Hematopoietic multipotent progenitor cell treated with erythropoietin and hydrocortisone succinate and interleukin-3 and kit ligand, for 8 days (in vitro differentiated cells): ENCODE measurements around the gene BTBD2.
A peak's percentile ranks its signal among the peaks of the same experiment; 100 is the strongest.
"Not testable (repeated sequence)": the region's sequence is repeated elsewhere in the genome, so short reads cannot be mapped to it uniquely, and the experiment has no call there.

Source experiments
- DNase-seq: peaks from one replicate; pipeline ENCODE4 v3.0.0-alpha.2; 2015

The BTBD2 gene

DNA sequence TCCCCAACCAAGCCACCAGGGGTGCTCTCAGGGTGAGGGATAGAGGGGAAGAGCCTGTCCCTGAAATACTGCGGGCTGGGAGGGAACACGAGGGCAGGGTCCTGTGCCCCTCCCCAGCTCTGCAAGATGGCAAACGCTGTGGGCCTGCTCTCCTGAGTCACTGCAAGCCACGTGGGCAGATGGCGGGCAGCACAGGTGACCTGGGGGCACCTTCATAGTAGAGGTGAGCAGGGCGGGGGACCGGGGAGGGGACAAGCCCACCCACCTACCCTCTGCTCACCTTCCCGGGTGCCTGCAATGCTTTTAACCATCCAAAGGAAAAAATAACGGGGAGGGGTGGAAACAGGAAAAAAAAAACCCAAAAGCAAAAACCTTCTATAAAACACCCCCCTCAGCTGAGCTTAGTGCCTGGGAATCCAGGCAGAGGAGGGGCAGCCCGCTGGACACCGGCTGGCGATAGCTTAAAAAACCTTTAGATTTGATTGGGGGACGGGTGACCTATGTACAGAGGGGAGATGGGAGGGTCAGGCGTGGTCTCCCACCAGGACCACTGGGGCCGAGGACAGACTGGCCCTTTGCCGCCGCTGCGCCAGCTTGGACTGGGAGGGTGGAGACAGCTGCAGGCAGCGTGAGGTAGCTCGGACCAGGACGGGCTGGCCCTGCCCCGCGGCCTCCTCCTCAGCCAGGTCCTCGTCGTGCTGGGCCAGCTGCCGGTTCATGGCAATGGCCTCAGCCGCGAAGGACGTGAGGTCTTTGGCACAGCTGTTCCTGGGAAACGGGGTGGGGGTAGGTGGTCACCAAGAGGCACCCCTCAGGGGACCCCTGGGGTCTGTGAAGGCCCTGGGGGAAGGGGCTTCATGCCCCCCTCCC is 23.8 kb upstream of the BTBD2 start:
- DNase-seq = no peak

DNA sequence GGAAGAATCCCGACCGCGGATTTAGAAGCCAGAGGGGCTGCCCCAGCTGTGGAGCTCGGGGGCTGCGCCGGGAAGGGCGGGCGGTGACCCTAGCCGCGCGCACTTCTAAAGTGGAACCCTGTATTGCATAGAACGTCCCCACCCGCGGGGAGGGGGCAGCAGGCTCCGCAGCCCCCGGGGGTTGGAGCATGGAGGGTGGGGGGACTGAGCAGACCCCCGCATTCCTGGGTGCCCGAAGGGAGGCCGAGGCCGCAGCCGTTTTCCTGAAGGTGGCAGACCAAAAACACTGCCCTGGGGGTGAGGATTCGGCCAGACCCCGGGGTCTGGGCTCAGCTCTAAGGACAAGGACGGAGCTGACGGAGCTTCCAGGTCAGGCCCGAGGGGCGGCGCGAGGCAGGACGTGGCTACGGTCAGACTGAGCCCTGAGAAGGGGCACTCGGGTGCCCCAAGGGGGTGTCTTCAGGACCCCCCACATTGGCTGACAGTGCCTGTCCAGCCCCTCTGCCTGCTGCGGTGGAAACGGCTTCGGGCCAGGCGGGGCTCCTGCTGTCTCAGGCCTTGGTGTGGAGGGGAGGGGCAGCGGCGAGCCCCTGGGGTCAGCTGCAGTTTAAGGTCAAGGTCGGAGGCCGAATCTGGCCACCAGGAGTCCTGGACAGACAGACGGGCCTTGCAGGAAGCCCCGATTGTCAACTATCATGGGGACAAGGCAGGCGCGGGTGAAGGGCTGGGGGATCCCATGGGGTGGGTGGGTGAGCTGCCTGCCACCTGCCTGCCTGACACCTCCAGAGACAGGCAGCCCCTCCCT is 23.0 kb upstream of the BTBD2 start:
- no peak for DNase-seq

DNA sequence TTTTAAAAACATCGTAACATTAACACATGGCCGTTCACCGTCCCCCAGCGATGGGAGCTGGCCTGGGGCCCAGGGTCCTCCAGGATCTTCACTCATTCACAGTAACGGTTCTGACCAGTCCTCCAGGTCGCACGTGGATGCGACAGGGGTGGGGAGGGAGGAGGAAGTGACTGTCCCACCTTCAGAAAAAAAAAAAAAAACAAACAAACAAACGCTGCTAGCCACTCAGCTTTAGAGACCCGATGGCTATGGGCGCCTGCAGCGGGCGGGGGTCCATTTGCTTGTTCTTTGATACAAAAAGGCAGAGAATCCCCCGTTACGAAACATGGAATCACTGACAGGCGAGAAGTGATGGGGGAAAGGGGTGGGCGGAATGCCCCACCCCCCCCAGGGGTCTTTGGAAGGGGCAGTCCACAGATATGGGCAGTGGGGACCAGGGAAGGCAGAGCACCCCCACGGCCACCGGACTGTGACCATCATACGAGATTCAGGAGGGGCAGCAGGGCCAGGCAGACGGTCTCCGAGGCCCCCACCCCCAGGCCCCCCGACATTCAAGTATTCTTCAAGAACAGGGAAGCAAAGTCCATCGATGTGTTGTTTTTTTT is 22.2 kb upstream of the BTBD2 start:
- DNase-seq = no peak

DNA sequence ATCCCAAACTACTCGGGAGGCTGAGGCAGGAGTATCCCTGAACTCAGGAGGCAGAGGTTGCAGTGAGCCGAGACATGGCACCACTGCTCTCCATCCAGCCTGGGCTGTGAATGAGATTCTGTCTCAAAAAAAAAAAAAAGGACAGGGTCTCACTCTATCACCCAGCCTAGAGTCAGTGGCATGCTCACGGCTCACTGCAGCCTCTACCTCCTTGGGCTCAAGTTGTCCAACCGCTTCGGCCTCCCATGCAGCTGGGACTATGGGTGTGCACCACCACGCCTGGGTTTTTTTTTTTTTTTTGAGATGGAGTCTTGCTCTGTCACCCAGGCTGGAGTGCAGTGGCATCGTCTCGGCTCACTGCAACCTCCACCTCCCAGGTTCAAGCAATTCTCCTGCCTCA is 20.9 kb upstream of the BTBD2 start:
- DNase-seq = no peak

DNA sequence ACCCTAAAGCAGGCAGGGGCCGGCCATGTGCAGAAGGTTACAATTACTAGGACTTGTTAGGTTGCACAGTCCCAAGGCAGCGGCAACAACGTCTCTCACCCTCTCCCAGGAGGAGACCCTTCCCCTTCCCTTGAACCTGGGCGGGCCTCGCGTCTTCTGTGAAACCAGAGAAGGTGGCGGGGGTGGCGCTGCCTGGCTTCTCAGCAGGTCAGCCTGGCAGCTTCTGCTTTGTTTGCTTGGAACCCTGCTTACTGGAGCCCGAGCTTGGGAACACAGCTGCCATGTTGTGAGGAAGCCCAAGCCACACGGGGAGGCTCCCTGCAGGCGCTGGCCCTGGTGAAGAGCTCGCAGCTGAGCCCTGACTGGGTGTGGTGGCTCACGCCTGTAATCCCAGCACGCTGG is 20.1 kb upstream of the BTBD2 start:
- DNase-seq = no peak

DNA sequence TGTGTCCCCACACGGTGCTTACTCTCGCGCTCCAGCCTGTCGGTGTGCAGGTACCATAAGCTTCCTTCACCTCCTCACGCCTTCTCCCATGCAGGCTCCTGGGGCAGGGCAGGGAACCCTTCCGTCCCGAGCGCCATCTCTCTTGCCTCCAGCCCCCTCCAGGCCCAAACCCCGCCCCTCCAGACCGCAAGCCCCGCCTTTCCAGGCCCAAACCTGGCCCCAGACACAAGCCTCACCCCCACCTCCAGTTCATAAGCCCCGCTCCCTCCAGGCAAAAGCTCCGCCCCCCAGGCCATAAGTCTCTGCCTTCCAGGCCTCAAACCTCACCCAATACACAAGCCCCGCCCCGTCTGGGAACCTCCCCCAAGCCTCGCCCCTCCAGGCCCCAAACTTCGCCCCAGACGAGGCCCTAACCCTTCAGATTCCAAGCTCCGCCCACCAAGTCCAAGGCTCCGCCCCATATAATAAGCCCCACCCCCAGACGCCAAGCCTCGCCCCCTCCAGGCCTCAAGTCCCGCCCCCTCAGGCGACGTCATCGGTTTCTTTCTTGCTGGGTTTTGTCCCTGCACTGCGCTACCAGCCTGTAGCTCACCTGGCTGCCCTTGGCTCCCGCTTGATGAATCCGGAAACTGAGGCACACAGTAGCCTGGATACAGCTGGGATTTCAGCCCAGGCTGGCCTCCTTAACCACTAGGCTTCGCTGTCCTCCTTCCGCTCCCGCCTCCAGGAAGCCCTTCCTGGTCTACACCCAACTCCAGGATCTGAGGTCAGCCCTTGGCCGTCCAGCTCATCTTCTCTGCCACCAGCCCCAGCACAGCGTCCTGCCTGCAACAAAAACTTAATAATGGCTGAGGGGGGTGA is 19.4 kb upstream of the BTBD2 start:
- peak; percentile 81 for DNase-seq

DNA sequence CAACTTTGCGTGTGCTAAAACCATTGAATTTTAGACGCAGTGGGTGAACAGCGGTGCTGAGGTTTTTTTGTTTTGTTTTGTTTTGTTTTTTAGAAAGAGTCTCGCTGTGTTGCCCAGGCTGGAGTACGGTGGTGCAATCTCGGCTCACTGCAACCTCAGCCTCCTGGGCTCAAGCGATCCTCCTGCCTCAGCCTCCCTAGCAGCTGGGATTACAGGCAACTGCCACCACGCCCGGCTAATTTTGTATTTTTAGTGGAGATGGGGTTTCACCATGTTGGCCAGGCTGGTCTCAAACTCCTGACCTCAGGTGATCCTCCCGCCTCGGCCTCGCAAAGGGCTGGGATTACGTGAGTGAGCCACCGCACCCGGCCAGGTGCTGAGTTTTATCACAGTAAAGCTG is 18.7 kb upstream of the BTBD2 start:
- not testable (repeated sequence) for DNase-seq

DNA sequence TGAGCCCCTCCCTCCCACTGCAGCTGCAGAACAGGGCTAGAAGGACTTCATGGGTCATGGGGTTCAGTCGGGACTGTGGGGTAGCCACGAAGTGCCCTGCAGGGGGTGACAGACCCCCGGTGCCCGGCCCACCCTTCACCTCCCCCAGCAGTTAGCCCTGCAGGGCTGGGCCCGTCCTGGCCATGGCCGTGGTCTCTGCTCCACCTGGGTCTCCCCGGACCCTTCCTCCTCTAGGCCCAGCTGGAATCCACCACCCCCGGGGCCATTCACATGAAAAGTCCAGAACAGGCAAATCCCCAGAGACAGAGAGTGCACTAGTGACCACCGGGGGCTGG is 18.3 kb upstream of the BTBD2 start:
- DNase-seq = no peak

DNA sequence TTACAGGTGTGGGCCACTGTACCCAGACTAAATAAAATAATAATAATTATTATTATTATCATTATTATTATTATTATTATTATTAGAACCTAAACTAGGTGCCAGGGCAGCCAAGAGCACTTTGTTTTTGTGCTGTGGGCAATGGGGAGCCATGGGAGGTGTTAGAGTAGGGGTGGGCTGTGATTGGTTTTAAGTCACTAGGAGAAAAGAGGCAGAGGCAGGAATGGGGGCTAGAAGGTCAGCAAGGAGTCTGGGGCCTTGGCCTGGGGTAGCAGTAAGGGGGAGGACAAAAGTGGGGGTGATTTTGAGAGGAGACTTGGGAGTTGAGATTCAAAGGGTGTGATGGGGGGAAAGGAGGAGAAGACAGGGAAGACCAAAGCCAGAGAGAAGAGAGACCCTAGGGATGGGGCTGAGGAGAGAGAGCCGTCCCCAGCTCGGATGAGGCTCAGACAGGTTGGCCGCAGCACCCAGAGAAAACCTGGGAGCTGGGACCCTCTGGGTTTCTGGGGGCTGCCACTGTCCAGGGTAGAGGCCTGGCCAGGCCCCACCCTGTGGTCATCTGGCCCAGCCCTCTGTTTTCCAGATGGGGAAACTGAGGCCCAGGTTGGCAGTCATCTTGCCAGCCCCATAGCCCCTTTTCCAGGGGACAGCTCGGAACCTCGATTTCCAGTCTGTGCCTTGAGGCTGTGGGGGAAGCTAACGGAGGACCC is 17.8 kb upstream of the BTBD2 start:
- DNase-seq = no peak

DNA sequence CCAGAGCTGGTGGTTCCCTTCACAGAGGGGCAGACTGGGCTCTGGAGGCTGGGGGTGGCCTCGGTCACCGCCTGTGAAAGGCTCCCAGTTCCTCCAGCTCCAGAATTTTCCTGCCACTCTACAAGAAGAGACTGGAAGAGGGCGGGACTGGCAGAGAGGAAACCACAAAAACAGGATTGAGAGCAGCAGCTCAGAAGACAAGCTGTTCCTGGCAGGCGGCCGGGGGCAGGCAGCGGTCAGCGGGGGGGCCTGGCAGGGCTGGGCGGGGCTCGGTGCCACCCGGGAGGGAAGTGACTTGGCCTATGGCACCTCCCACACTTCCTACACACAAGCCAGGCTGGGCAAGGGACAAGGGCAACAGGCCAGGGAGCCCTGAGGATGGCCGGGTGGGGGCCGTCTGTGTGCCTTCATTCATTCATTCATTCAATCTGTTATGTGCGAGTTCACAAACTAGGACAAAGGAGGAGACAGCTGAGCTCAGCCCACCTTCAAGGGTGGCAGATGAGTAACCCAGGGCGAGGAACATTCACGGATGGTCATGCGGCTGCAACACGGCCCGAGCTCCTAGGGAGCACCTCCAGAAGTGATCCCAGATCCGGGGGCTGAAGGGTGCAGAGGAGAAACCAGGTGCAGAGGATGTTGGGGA is 16.9 kb upstream of the BTBD2 start:
- DNase-seq = peak; percentile 80

DNA sequence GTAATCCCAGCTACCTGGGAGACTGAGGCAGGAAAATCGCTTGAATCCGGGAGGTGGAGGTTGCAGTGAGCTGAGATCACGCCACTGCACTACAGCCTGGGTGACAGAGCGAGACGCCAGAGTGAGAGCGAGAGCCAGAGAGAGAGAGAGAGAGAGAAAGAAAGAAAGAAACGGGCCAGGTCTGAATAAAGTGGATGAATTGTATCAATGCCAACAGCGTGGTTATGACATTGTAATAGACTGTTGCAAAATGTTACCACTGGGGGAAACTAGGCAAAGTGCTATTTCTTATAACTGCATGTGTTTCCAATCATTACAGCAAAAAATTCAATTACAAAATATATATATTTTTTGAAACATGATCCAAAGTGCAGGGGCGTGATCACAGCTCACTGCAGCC is 11.8 kb upstream of the BTBD2 start:
- DNase-seq = no peak

DNA sequence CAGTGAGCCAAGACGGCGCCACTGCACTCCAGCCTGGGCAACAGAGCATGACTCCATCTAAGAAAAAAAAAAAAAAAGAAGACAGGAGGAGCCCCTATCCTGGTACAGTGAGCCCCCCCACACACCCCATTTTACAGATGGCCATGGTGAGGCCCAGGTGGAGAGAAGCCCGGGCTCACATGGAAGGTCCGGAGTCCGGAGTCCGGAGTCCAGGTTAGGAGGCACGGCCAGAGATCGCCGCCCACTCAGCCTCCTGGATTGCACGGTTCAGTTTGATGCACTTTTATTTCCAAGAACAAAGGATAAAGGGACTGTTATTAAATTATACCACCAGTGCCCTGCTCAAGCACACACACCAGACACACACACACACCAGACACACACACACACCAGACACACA is 11.3 kb upstream of the BTBD2 start:
- DNase-seq = no peak

DNA sequence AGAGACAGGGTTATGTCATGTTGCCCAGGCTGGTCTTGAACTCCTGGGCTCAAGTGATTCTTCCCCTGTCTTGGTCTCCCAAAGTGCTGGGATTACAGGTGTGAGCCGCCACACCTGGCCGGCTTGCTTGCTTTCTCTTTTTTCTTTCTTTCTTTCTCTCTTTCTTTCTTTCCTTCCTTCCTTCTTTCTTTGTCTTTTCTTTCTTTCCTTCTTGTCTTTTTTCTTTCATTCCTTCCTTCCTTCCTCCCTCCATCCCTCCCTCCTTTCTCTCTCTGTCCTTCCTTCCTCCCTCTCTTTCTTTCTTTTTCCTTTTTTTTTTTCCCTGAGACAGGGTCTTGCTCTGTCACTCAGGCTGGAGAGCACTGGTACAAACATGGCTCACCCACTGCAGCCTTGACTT is 6.8 kb upstream of the BTBD2 start:
- no peak for DNase-seq

DNA sequence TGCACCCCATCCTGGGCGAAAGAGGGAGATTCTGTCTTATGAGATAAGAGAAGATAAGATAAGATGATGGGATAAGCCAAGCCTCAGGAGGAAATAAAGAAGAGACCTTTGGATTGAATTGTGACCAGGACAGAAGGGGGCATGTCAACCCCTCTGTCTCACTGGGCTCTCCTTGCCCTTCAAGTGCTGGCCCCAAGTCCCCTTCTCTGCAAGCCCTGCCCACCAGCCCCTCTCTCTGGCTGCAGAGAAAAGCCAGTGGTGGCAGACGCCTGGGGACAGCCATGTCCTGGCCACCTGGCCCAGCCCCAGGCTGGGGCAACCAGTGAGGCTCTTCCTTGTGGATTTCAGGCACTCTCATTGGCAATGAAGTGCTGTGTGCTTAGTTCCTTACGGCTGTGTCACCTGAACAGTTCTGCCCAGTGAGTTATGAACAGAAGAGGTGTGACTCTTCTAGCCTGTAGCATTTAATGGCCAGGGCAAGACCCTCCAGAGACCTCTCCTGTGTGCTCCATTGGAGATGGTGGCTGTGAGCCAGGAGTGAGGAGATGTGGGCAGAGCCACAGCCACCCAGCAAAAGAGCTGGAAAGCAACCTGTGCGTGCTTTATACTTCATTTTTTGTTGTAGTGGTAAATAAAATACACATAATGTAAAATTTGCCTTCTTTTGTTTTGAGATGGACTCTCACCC is 6.1 kb upstream of the BTBD2 start:
- DNase-seq = no peak

DNA sequence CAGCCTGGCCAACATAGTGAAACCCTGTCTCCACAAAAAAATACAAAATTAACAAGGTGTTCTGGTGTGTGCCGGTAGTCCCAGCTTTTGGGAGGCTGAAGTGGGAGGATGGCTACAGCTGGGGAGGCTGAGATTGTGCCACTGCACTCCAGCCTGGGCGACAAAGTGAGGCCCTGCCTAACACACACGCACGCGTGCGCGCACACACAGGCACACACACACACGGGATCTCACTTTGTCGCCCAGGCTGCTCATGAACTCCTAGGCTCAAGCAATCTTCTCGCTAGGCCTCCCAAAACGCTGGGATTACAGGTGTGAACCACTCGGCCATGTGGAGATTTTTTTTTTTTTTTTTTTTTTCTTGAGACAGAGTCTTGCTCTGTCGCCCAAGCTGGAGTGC is 3.2 kb upstream of the BTBD2 start:
- DNase-seq = no peak

DNA sequence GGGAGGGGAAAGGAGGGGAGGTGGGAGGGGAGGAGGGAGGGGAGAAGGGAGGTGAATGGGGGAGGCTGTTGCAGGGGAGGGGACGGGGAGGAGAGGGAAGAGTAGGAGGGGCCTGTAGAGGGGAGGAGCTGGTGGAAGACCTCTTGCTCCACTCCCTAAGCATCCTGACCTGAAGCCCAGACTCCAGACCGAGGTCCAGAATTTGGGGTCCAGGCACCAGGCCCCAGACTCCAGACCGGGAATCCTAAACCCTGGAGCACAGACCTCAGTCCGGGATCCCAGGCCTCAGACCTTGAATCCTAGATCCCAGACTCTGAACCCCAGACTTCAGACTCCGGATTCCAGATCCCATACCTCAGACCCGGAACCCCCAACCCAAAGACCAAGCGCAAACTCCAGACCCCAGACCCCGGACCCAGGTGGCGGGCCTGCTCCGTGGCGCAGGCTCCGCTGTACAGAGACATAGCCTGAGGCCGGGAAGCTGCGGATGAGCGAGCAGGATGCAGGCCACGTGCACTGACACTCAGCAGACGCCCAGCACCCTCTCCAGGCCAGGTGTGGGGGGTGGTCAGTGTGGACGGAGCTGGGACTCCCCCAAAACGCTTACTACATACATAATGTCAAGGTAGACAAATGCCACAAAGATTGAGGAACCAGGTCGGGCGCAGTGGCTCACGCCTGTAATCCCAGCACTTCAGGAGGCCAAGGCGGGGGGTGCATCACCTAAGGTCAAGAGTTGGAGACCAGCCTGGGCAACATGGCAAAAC is 710 bp upstream of the BTBD2 start:
- peak; percentile 78 for DNase-seq

DNA sequence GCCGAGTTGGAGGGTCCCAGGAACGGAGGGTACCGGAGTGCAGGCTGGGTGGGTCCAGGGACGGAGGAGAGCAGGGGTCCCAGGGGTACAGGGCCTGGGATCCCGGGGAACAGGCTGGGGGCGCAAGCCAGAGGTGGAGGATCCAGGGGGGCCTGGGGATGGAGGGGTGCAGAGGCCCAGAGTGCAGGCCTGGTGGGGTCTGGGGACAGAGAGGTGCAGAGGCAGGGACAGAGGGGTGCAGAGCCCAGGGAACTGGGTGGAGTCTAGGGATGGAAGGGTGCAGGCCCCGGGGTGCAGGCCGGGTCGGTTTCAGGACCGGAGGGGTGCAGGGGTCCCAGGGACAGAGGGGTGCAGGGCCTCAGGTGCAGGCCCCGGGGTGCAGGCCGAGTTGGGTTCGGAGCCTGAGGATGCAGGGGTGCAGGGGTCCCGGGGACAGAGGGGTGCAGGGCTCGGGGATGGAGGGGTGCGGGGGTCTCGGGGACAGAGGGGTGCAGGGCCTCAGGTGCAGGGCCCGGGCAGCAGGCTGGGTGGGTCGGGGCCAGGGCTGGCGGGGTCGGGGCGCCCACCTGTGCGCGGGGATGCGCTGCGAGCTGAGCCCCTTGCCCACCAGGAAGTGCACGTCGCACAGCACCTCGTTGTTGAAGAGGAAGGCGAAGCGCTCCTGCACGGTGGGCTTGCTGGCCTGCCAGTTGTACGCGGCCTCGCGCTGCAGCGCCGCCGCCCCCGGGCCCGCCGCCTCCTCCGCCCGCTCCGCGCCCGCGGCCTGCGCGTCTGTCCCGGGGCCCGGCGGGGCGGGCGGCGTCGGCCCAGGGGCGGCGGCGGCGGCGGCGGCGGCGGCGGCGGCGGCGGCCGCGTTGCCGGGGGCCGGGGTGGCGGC is 545 bp downstream of the BTBD2 start:
- DNase-seq = no peak

DNA sequence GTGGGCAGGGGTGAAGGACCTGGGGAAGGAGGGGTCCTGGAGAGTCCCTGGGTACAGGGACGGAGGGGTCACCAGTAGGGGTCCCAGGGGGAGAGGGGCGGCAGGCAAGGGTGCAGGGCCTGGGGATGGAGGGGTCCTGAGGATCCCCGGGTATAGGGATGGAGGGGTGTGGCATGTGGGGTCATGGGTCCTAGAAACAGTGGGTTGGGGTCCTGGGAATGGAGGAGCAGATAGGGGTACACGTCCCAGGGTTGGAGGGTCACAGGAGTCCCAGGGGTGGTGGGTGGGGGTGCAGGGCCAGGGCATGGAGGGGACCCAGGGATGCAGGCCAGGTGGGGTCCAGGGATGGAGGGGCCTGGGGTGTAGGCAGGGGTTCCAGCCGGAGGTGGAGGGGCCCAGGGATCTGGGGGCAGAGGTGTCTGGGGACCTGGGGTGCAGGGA is 1.4 kb downstream of the BTBD2 start:
- no peak for DNase-seq

DNA sequence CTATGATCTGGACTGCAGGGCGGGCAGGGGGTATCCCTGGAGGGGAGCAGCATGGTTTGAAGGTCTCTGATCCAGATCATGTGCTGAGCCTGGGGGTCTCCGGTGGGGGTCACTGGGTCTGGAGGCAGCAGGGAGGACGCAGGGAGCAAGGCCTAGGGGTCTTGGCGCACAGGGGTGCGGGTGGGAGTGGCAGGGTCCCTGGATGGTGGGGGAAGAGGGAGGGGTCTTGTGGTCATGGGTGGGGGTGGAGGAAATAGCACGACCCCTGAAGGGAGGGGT is 1.9 kb downstream of the BTBD2 start:
- DNase-seq = no peak
